HG03103 (cell line): ENCODE results near the gene SPAG4.

Experiments used
- ATAC-seq: cut with Tn5 transposase; IDR thresholded peaks from one replicate; pipeline ENCODE4 v1.9.1; 2021; ENCODE audit warnings: low read depth; ENCODE audit not compliant: unreplicated experiment

SPAG4 gene, protein sequence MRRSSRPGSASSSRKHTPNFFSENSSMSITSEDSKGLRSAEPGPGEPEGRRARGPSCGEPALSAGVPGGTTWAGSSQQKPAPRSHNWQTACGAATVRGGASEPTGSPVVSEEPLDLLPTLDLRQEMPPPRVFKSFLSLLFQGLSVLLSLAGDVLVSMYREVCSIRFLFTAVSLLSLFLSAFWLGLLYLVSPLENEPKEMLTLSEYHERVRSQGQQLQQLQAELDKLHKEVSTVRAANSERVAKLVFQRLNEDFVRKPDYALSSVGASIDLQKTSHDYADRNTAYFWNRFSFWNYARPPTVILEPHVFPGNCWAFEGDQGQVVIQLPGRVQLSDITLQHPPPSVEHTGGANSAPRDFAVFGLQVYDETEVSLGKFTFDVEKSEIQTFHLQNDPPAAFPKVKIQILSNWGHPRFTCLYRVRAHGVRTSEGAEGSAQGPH

DNA sequence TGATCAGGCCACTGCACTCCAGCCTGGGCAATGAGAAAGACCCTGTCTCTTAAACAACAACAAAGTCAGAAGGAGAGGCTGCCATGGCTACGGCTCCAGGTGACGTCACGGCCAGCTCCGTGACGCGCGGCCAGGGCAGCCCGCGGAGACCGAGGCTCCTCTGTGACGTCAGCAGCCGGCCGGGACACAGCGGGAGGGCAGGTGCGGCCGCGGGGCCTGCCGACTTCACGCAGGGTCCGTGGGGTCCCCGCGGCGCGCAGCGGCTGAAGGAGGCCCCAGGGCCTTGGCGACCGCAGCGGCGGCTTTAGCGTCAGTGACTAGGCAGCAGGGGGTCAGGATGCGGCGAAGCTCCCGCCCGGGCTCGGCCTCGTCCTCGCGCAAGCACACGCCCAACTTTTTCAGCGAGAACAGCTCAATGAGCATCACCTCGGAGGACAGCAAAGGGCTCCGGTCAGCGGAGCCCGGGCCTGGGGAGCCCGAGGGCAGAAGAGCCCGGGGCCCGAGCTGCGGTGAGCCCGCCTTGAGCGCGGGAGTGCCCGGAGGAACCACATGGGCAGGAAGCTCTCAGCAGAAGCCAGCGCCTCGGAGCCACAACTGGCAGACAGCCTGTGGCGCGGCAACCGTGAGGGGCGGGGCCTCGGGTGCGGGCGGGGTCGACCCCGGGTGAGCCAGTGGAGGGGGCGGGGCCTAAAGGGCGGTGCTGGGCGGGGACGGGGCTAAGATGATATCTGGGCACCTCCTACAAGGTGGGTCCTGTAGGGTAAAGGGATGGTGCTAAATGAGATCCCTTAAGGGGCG, at the start of gene SPAG4:
SPAG4 (plus strand) TSS at position 163 of the 798 bp plus-strand sequence; CDS start at position 338, 175 bp downstream.
- ATAC-seq = peak; percentile 78

GRCh38 chr20:35568645-35569044, 47.0 kb upstream of the SPAG4 start:
- no peak for ATAC-seq

DNA sequence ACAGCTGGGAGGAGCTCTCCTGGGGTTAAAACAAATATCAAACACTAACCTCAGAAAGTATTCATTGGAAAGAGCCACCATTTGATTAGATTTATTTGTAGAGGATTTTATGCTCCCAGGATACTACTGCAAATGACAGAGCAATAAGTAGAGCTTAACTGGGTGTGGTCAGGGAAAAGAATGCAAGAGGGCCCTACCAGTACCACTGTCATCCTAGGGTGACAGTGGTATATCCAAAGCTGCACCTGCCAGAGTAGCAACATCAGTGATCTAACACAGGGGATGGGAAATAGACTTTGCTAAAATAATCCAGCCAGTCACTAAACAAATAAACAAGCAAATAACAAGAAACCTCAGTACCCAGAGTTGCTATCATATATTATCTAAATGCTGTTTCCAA, 44.1 kb upstream of the SPAG4 start:
- no peak for ATAC-seq

DNA sequence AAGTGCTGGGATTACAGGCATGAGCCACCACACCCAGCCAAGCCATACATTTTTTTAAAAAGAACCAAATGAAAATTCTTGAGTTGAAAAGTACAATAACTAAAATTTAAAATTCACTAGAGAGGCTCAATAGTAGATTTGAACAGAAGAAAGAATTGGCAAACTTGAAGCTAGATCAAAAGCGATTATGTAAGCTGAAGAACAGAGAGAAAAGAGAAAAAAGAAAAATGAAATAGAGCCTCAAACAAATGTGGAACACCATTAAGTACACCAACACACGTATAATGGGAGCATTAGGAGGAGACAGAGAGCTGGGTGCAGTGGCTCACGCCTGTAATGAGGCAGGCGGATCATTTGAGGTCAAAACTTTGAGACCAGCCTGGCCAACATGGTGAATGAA, 42.8 kb upstream of the SPAG4 start:
- ATAC-seq = no peak

DNA sequence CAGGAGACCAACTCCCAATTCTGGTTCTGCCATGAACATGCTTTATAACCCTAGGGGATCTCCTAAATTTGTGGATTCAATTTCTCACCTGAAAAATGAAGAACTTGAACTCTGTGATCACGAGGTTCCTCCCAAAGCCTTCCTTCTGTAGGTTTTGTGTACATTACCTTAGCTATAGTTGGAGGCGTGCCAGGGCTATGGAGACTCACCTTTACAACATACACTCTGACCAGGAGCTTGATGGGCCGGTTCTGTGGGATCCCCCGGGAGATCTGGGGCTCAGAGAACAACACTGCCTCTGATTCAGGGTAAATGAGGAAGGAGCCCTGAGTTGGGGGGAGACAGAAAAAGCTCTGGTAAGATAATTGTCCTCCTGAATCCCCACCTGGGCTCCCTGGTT, 39.7 kb upstream of the SPAG4 start:
- ATAC-seq = no peak

DNA sequence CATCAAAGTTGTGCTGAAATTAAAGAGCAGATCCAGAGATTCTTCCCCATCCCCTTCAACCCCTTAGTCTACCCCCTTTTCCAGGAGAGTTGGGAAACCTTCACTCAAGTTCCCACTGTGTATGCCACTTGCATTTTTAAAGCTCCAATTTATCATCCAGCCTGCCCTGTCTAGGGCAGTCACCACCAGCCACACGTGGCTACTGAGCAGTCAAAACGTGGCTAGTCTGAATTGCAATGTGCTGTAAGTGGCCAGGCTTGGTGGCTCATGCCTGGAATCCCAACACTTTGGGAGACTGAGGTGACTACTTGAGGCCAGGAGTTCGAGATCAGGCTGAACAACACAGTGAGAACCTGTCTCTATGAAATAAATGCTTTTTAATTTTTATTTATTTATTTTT, 38.8 kb upstream of the SPAG4 start:
- ATAC-seq = no peak

- ATAC-seq = no peak
These were observed 37.2 kb upstream of the SPAG4 start for GRCh38 chr20:35578469-35578868.

GRCh38 chr20:35579196-35579595, 36.4 kb upstream of the SPAG4 start:
- no peak for ATAC-seq

DNA sequence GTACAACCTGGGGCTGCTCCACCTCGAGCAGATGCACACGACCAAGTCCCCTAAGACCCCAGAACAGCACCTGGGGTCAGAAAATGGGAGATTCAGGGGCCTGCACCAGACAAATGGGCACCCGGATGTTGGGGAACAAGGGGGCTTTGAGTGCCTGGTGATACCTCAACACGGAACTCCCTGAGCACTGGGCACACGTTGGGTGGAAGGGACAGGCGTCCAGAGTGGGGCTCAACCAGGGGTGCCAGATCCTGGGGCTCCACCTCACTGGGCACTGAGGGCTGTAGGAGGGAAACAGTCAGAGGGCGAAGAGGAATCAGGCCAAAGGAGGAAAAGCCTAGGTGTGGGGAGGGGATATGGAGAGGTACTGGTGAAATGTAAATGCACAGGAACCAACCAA, 33.5 kb upstream of the SPAG4 start:
- no peak for ATAC-seq

GRCh38 chr20:35582741-35583404, 32.8 kb upstream of the SPAG4 start:
- no peak for ATAC-seq

- no peak for ATAC-seq
These were observed 31.7 kb upstream of the SPAG4 start for GRCh38 chr20:35583636-35584560.

DNA sequence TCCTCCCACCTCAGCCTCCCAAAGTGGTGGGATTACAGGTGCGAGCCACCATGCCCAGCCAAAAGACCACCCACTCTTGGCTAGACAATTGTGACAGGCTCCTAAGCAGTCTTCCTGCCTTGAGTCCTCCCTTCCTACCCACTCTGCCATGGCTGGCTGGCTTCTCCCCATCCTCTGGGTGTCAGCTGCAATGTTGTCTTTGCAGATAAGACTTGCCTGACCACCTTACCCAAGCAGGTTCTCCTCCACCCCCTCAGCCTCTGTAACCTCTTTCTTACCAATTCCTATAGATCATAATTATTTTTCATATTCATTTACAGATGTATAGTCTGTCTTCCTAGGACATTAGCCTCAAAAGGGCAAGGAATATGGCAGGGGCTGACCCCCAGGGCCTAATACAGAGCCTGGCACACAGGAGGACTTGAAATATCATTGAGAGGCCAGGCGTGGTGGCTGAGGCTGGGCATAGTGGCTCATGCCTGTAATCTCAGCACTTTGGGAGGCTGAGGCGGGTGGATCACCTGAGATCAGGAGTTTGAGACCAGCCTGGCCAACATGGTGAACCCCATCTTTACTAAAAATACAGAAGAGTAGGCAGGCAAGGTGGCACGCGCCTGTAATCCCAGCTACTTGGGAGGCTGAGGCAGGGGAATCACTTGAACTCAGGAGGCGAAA, 28.7 kb upstream of the SPAG4 start:
- ATAC-seq = no peak

GRCh38 chr20:35587436-35587835, 28.2 kb upstream of the SPAG4 start:
- ATAC-seq = no peak

- ATAC-seq = no peak
These were observed 27.2 kb upstream of the SPAG4 start for GRCh38 chr20:35588397-35588796.

GRCh38 chr20:35592339-35592974, 23.2 kb upstream of the SPAG4 start:
- ATAC-seq = no peak

DNA sequence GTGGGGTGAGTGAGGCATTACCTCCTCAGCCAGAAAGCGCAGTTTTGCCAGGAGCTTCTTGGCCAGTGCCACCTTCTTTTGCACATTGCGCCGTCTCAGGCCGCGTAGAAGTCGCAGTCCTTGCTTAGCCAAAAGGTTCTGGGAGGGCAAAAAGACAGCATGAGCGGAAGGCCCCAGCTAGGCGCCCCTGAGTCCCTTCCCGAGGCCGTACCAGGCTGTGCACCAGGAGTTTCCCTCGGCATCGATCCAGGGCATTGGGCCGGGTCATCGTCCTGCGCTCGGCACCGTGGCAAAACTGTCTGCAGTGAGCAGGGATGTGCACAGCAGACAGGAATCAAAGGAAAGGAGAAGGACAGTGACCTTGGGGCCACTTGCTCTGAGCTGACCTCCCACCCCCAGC, 20.2 kb upstream of the SPAG4 start:
- ATAC-seq = no peak

- no peak for ATAC-seq
These were observed 19.7 kb upstream of the SPAG4 start for GRCh38 chr20:35595901-35596300.

DNA sequence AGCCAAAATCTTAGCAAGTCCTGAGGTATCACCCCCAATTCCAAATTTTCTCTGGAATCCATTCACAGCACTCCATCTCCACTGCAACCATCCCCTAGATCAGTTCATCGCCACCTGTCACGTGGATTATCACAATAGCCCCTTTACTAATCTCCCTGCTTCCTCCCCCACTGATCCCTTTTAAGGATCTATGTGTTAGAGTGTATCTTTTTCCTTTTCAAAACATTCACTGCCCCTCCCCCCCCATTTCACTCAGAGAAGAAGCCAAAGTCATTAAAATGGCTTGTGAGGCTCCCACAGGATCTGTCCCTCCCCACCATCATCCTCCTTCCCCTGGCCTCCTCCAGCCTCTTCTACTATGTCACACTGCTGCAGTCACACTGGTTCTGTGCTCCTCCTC, 18.4 kb upstream of the SPAG4 start:
- ATAC-seq = no peak

DNA sequence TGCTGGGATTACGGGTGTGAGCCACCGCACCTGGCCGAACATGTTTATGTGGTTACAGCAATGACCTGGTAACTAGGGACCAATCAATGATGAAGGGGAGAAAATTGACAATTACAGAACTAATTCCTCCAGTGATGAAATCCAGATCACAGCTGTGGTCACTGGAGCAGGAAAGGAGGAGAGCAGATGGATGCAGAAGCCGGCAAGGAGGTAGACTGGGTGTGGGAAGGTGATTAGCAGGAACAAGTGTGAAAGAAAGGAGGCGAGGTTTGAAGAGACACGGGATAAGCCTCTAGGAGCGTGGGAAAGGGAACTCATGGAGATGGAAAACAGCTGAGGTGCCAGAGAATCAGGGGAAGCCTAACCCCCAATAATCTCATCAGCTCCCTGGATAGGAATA, 17.2 kb upstream of the SPAG4 start:
- ATAC-seq = no peak
